Measurements from ENCODE around the gene DCTD. TPM values are rescaled to one million over a fixed set of nuclear protein-coding genes. Genes with fewer than 3 reads are reported as not detected.

The DCTD gene
- total and polyA plus RNA-seq, 10 of the 15 experiments (the other 5 are each of a cell fraction or from before 2014, with no cell fraction given), result 37.8 to 137 (median 92.1) TPM

DNA sequence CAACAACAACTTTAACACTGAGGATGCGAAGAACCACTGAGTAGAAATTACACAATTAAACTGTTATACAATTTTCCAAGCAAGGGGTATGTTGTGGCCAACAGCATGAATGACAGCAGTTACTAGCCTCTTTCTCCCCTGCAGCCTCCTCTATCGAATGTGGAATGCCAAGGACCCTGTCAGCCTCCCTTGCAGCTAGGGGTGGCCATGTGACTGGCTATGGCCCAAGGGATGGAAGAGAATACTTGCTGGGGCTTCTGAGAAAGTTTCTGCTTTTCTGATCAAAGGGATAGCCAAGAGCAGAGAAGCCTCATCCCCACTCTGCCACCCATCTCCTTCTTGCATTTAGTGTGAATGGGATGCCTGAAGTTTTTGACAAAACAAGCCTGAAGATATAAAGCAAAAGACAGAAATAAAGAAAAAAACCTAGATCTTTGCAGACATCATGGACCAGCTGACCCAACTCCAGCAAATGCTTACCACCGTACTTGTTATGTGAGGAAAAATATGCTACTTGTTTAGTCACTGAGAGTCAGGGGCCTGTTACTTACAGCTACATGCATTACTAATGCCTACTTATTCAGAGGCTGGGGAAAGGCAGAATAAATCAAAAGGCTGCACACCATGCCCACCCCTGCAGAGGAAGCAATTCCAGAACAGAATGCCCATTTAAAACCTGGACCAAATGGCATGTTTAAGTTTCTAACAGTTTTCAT lies 32.0 kb downstream of the DCTD start:
- Histone ChIP-seq H4K20me1 (ENCODE audit: control insufficient read depth, insufficient read depth) (no peaks in the 10 kb centered on the region; the same call in 1 of the 2 replicates), H3K4me1 (ENCODE audit: control insufficient read depth, insufficient read depth, low read length) (no peaks in the 10 kb centered on the region), H3K36me3 (ENCODE audit: control insufficient read depth in 2 of 2, insufficient read depth in 2 of 2, low read length in 1 of 2) (peaks cover 7 to 12% of the 10 kb centered on the region in 2 experiments; a peak in 3 of 4 replicates), H3K27me3 (replicated peaks in 1 of 2; ENCODE audit: control insufficient read depth in 2 of 2, insufficient read depth in 2 of 2, low read length in 1 of 2) (no peaks in the 10 kb centered on the region), H3K4me3 (no peak overlapping the region), H3K9ac (ENCODE audit: control insufficient read depth, insufficient read depth, low read length) (no peak overlapping the region), H3K79me2 (ENCODE audit: control insufficient read depth, insufficient read depth, low read length) (no peaks in the 10 kb centered on the region), H2AFZ (ENCODE audit: control insufficient read depth, low read depth, low read length) (no peak overlapping the region), H3K9me3 (replicated peaks; ENCODE audit: control insufficient read depth, insufficient read depth, low read length) (peaks cover 7% of the 10 kb centered on the region), H3K27ac (ENCODE audit: control insufficient read depth, insufficient read depth) (no peak overlapping the region), H3K4me2 (ENCODE audit: control insufficient read depth, insufficient read depth) (no peak overlapping the region)
- ChIA-PET CTCF (no interaction called here), RAD21 (ENCODE audit: unreplicated experiment) (no interaction called here), SMC1A (ENCODE audit: uncharacterized antibody, unreplicated experiment) (no interaction called here), POLR2A (interaction anchor here (0.7 kb wide), 1 partner anchor 22 kb away, joined by 3 read pairs; no protein-coding TSS in a partner anchor)
- 81% methylated on average over 3 of the region's 3 CpGs for WGBS (ENCODE audit: insufficient coverage, insufficient replicate concordance, low lambda C conversion rate, missing lambda C conversion rate)
- FAIRE-seq, result no peak
- intact Hi-C loops (cut with micrococcal nuclease; ENCODE audit: unreplicated experiment), result no loop called here
- BruUV-seq (replicated peaks), result no TSS peak
- no peak for DNase-seq (ENCODE audit: low read depth, low spot score)
- no peak for TF ChIP-seq ZNF622 (IDR thresholded peaks at IDR 0.05)
- no peak for TF ChIP-seq BMI1 (IDR thresholded peaks at IDR 0.05; ENCODE audit: borderline replicate concordance)
- no peak for ATAC-seq
- in situ Hi-C loops (cut with MboI), result no loop called here

DNA sequence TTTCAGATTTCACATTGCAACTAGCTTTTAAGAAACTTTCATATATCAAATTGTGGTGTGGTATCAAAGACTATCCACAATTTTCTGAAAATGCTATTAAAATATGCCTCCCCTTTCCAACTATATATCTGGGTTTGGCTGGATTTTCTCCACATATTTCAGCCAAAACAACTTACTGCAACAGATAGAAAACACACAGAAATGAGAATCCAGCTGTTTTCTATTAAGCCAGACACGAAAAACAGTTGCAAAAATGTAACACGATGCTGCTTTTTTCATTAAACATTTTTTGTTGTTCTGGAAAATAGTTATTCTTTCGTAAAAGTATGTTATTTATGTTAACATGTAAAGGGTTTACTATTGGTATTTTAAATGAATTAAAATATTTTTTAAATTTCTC lies 33.1 kb downstream of the DCTD start:
- Histone ChIP-seq H3K4me3 (no peak overlapping the region), H3K36me3 (ENCODE audit: control insufficient read depth in 2 of 2, insufficient read depth in 2 of 2, low read length in 1 of 2) (peaks cover 6 to 9% of the 10 kb centered on the region in 2 experiments; a peak in 3 of 4 replicates), H3K27me3 (replicated peaks in 1 of 2; ENCODE audit: control insufficient read depth in 2 of 2, insufficient read depth in 2 of 2, low read length in 1 of 2) (no peaks in the 10 kb centered on the region), H3K9me3 (replicated peaks; ENCODE audit: control insufficient read depth, insufficient read depth, low read length) (peaks cover 7% of the 10 kb centered on the region), H3K4me2 (ENCODE audit: control insufficient read depth, insufficient read depth) (no peak overlapping the region), H3K27ac (ENCODE audit: control insufficient read depth, insufficient read depth) (no peak overlapping the region), H3K79me2 (ENCODE audit: control insufficient read depth, insufficient read depth, low read length) (no peaks in the 10 kb centered on the region), H3K4me1 (ENCODE audit: control insufficient read depth, insufficient read depth, low read length) (no peaks in the 10 kb centered on the region), H3K9ac (ENCODE audit: control insufficient read depth, insufficient read depth, low read length) (no peak overlapping the region), H4K20me1 (ENCODE audit: control insufficient read depth, insufficient read depth) (no peaks in the 10 kb centered on the region; the same call in 1 of the 2 replicates), H2AFZ (ENCODE audit: control insufficient read depth, low read depth, low read length) (no peak overlapping the region)
- BruUV-seq (replicated peaks), result no TSS peak
- 97% methylated on average over 3 of the region's 3 CpGs for WGBS (ENCODE audit: insufficient coverage, insufficient replicate concordance, low lambda C conversion rate, missing lambda C conversion rate)
- ATAC-seq (no peak), FAIRE-seq (no peak), DNase-seq (ENCODE audit: low read depth, low spot score) (no peak)
- TF ChIP-seq SREBF2 (IDR thresholded peaks at IDR 0.05; ENCODE audit: low read length) (no peak), ZNF384 (IDR thresholded peaks at IDR 0.05; ENCODE audit: borderline replicate concordance, low read depth, low read length) (no peak), CHD4 (IDR thresholded peaks at IDR 0.05) (no peak)
- ChIA-PET RAD21 (ENCODE audit: unreplicated experiment) (no interaction called here), POLR2A (interaction anchor here (1.2 kb wide), 1 partner anchor 10 kb away, joined by 3 read pairs; no protein-coding TSS in a partner anchor), CTCF (interaction anchor here (1.0 to 1.2 kb wide), 2 partner anchors 8 to 10 kb away, joined by 3 read pairs; no protein-coding TSS in a partner anchor), SMC1A (ENCODE audit: uncharacterized antibody, unreplicated experiment) (interaction anchor here (0.7 to 1.1 kb wide), 2 partner anchors 15 to 297 kb away, joined by 3 read pairs; no protein-coding TSS in a partner anchor)
- intact Hi-C loops (cut with micrococcal nuclease; ENCODE audit: unreplicated experiment), result no loop called here
- in situ Hi-C loops (cut with MboI), result no loop called here
